GM19351 (cell line): ENCODE measurements around the gene BTBD9.

Experiments used
- ATAC-seq: cut with Tn5 transposase; IDR thresholded peaks from one replicate; pipeline ENCODE4 v1.9.1; 2021; ENCODE audit warnings: mild to moderate bottlenecking, moderate library complexity; ENCODE audit not compliant: unreplicated experiment

Gene BTBD9

DNA sequence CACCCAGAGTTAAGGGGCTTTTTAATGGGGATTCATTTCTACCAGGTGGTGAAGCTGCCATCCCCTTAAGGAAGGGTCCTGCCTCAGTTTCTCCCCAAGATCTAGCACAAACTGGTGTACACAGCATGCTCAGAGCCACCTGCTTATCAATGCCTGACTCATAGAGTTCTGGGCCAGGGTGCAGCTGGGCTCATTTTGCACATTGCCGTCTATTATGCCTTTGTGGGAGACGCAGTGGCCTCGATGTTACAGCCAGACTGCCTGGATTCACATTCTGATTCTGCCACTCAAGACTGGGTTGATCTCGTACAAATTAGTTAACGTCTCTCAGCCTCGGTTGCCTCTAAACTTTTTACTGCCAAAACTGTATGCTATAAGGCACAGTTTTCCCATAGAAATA lies 454.5 kb downstream of the BTBD9 start:
- ATAC-seq = no peak

DNA sequence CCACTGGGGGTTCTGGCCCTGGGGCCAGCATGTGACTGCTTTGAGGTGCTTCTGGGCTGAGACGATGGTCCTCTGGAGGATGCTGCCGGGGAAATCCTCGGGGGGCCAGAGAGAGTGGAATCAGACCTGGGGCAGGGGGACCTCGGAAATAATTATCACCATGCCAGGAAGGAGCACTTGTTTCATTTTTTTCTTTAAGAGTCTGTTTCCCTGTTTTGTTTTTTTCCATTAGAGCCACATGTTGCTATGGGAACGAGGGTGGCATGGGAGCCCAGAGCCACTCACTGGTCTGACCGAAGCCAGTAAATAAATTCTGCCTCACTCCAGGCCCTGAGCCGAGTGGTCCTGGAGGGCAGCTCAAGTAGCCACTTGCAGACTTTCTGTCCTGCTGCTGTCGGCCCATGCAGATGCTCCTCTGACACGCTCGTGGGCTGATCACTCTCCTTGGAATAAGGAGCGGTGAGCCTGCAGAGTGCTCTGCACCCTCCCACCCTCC lies 455.1 kb downstream of the BTBD9 start:
- no peak for ATAC-seq

- ATAC-seq = no peak
Measured at GRCh38 chr6:38183856-38184584, 455.7 kb downstream of the BTBD9 start.

- ATAC-seq = no peak
Measured at GRCh38 chr6:38182426-38182825, 457.3 kb downstream of the BTBD9 start.

GRCh38 chr6:38180586-38180985 lies 459.1 kb downstream of the BTBD9 start:
- ATAC-seq = no peak

- ATAC-seq = no peak
Measured at GRCh38 chr6:38179794-38180430, 459.8 kb downstream of the BTBD9 start.

DNA sequence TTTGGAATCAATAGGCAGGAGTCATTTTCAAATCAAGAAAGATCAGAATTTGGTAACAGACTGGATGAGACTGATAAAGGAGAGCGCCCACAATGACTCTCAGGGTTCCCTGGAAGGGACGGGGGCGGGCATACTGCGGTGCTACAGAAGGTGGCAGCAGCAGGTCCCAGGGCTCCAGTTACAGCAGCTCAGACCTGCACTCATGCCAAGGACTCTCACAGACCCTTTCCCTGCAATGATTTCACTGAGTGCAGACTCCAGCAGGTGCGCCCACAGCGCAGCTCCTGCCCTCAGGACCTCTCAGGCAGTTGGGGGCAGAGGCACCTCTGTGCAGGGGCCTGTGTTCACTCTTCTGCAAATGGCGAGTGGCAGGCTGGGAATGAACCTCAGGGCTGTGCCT lies 460.4 kb downstream of the BTBD9 start:
- no peak for ATAC-seq

GRCh38 chr6:38178584-38178886 lies 461.2 kb downstream of the BTBD9 start:
- no peak for ATAC-seq

GRCh38 chr6:38177882-38178583 lies 461.7 kb downstream of the BTBD9 start:
- ATAC-seq = no peak

DNA sequence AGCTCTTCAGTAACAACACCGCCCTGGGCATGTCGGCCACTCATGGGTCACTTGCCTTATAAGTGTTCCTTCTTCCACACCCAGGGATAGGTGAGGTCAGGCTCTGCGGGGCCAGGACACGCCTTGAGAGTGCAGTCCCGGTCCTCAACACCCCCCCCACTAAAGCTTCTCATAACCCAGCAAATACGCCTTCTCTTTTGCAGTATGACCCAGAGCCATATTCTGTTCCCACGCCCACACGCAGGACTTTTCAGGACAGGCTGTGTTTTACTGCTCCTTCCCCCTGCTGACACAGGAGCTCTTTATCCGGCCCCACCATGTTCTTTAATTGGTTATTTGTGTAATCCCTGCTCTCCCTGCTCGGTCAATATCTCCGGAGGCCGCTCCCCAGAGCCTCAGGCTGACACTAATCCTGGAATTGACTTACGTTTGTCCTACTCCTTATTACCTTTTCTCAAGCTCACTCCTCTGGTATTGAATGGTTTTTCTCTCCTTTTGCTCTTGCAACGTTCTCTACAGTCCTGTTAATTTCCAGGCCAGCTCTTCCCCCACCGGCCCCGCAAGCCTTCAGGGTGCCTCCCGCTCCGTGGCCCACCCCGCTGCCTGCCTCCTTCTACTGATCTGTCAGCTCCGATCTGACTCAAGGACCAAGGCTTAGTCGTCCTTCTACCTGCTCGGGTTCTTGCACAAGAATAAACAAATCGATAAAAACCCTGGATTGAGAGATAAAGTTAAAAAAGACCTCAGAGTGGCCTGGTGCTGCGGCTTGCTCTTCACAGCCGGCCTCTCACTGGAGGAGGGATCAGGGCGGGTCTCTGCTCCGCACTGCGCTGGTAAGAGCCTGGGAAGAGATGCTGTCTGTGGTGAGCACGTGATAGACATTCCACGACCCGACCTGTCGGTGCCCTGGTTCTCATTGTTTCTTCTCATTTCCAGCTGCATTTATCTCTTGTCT lies 462.7 kb downstream of the BTBD9 start:
- ATAC-seq = no peak

- ATAC-seq = no peak
Measured at GRCh38 chr6:38175786-38176185, 463.9 kb downstream of the BTBD9 start.

- ATAC-seq = no peak
Measured at GRCh38 chr6:38174806-38175495, 464.8 kb downstream of the BTBD9 start.

DNA sequence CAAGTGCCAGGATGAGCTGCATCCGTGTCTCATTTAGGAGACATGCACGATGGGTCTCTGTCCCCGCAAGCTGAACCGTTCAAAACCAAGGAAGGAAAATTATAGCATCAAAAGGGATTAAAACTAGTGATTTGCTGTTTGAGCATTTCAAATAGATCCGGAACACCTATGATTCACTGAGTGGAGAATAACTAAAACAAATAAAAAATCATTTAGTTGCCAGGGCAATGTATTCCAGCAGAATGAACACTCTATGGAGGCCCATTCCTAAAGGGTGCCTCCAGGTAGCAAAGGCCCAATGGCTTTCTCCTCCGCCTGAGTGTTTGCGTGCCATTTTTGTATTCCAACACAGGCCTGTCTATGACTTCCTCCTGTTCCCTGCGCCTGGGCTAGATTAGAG lies 465.4 kb downstream of the BTBD9 start:
- ATAC-seq = no peak

DNA sequence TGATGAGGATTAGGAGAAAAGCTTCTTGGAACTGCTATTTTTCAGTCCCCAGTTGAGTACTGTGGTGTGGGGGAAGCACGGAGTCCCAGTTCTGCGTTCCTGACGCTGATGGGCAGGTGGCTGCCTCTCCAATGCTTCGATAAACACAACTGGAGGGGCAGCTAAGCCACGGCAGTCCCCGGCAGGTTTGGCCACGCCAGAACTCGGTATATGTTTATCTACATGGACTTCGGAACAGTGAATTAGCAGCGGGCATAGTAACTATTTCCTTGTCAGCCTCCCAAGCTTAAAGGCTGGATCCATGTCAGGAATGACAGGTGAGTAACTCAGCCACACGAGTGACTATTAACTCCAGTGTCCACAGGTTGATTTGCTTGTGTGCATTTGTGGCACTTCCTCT lies 465.8 kb downstream of the BTBD9 start:
- ATAC-seq = no peak

GRCh38 chr6:38172739-38173410 lies 466.9 kb downstream of the BTBD9 start:
- no peak for ATAC-seq

DNA sequence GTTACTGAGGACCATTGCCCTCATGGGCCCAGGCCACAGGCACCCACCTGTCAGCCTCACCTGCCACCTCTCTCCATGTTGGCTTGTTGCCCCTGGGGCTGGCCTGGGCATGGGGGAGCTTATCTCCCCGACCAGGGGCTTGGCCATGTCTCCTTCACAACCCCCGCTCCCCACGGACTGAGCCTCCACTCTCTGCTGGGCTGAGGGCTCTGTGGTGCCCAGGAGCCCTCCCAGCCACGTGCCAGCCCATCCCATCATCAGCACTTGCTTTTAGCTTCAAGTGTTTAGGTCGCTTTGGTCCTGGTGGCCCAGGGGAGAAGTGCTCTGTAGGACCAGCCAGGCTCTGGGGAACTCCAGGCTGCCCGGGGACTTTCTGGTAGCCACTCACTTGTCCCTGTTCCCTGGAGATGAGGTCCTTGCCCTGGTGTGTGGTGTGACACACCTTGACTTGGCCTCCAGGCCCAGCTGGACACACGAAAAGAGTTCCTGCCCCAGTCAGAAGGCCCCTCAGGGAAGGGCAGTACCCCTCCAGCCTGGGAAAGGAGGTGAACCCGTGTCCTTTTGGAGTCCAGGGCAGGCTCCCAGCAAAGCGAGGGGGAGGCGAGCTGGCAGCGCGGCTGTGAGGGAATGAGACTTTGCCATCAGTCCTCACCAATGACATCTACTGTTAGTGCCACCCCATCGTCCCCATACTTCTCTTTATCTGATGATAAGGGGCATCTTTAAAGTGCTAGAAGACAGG lies 467.6 kb downstream of the BTBD9 start:
- no peak for ATAC-seq

GRCh38 chr6:38170666-38171355 lies 468.9 kb downstream of the BTBD9 start:
- no peak for ATAC-seq

DNA sequence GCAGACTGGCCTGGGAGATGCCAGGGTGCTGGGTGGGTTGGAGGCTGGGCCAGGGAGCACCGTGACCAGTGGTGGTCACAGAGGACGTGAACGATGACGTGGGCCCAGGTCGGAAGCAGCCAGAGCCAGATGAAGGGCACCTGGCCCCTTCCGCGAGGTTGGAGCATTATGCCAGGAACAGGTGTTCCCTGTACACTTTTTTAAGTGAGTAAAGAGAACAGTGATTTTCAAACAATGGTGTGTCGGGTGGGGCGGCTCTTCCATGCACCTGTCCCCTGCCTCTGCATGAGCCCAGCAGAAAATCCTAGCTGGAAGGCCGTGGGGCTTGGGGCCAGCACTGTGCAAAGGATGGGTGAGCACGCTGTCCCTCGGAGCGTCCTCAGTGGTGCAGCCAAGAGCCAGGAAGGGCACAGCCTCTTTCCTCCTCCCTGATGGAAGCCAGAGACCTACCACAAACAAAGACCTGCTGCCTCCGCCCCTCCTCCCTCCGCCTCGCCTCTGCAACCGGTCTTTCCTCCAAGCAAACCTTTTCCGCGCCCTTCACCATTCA lies 469.7 kb downstream of the BTBD9 start:
- no peak for ATAC-seq
